ENCODE measurements around the gene GJA3. TPM values are rescaled to one million over a fixed set of nuclear protein-coding genes. Genes with fewer than 3 reads are reported as not detected.

The GJA3 gene
- total and polyA plus RNA-seq, 9 of the 15 experiments (the other 6 are each of a cell fraction or from before 2014, with no cell fraction given) = 0.03 to 0.13 (median 0.04) TPM; not detected in 4

- ATAC-seq (peak; percentile 72), DNase-seq (ENCODE audit: extremely low read depth in 1 of 4, low spot score in 3 of 4) (peak; percentile 41 to 85 (median 78)), FAIRE-seq (no peak)
- Histone ChIP-seq H3K4me1 (replicated peaks in 1 of 2; ENCODE audit: control insufficient read depth in 2 of 2, insufficient read depth in 2 of 2, low read length in 2 of 2) (peaks cover 4 to 15% of the 10 kb centered on the region in 2 experiments; a peak in 3 of 5 replicates), H3K4me2 (ENCODE audit: insufficient read depth, low read length) (peak overlapping the region; percentile 76), H3K9me3 (replicated peaks; ENCODE audit: control insufficient read depth, insufficient read depth, low read depth, low read length) (no peaks in the 10 kb centered on the region), H3K9ac (ENCODE audit: insufficient read depth in 1 of 2, low read depth in 2 of 2, low read length in 2 of 2) (peak overlapping the region; percentile 46 to 90), H3K27me3 (ENCODE audit: control insufficient read depth in 2 of 2, insufficient read depth in 2 of 2, low read length in 2 of 2) (no peaks in the 10 kb centered on the region), H3K79me2 (ENCODE audit: control insufficient read depth, insufficient read depth, low read length) (no peaks in the 10 kb centered on the region), H4K20me1 (replicated peaks; ENCODE audit: control insufficient read depth, insufficient read depth, low read length) (no peaks in the 10 kb centered on the region), H3K4me3 (peak overlapping the region; percentile 49), H3K36me3 (ENCODE audit: control insufficient read depth, insufficient read depth, low read length) (no peaks in the 10 kb centered on the region), H2AFZ (ENCODE audit: low read depth, low read length) (peak overlapping the region; percentile 94), H3K27ac (ENCODE audit: extremely low read depth, low read depth, low read length) (peak overlapping the region; percentile 54; the same call in 1 of the 3 replicates), H3K9me1 (ENCODE audit: control insufficient read depth, insufficient read depth, low read length) (no peaks in the 10 kb centered on the region)
- CTCF ChIA-PET (ENCODE audit: low intra/inter-chr PET ratio) = no interaction called here
- in situ Hi-C loops (cut with MboI) = no loop called here
- 0% methylated on average over 4 of the region's 55 CpGs for whole genome bisulfite sequencing (ENCODE audit: insufficient coverage, low coverage, missing lambda C conversion rate)
- intact Hi-C loops (cut with micrococcal nuclease) = no loop called here
- POLR2A ChIA-PET = interaction anchor here (0.7 to 1.3 kb wide), 4 partner anchors 9 to 208 kb away, joined by 3 to 4 read pairs (median 4); no protein-coding TSS in a partner anchor
- BruUV-seq (replicated peaks) = no TSS peak
- no peak for TF ChIP-seq FOXM1 (IDR thresholded peaks at IDR 0.05; ENCODE audit: low read depth)
- no peak for TF ChIP-seq FOXM1 (CRISPR knock-in tag; IDR thresholded peaks at IDR 0.05; ENCODE audit: low read depth)
- no peak for TF ChIP-seq MLX (CRISPR knock-in tag; conservative IDR thresholded peaks at IDR 0.05)
- peak in 1 of 3 experiments; percentile 29; a peak in 1 of 6 replicates for TF ChIP-seq CTCF (IDR thresholded peaks at IDR 0.05 in 2 of 3, conservative IDR thresholded peaks at IDR 0.05 in 1 of 3; ENCODE audit: insufficient read depth in 2 of 3, low read depth in 1 of 3, low read length in 3 of 3)
- no peak for TF ChIP-seq ZNF24 (IDR thresholded peaks at IDR 0.05)
- TF ChIP-seq ZBTB1 (CRISPR knock-in tag; IDR thresholded peaks at IDR 0.05; ENCODE audit: borderline replicate concordance, low read depth) = no peak
- TF ChIP-seq EGR1 (conservative IDR thresholded peaks at IDR 0.05) = peak; percentile 37; the same call in 1 of the 2 replicates
- no peak for TF ChIP-seq ZNF511 (CRISPR knock-in tag; IDR thresholded peaks at IDR 0.05)
- TF ChIP-seq PATZ1 (CRISPR knock-in tag; IDR thresholded peaks at IDR 0.05; ENCODE audit: borderline replicate concordance) = no peak
- no peak for TF ChIP-seq NBN (IDR thresholded peaks at IDR 0.05; ENCODE audit: low read depth)
- 0 out of 4 replicates have a peak, but pooled peaks of 1 of the 2 experiments have one; percentile 12 for TF ChIP-seq MNT (conservative IDR thresholded peaks at IDR 0.05)
These were observed 42.3 kb downstream of the GJA3 start for GRCh38 chr13:20118268-20119140.
